ENCODE measurements around the gene TRAPPC10. TPM values are rescaled to one million over a fixed set of nuclear protein-coding genes. Genes with fewer than 3 reads are reported as not detected.
"Not testable (repeated sequence)": the region's sequence is repeated elsewhere in the genome, so short reads cannot be mapped to it uniquely, and the experiment has no call there.

TRAPPC10 gene
- total RNA-seq, 1 donor from 2014 or later: 55.1 TPM

DNA sequence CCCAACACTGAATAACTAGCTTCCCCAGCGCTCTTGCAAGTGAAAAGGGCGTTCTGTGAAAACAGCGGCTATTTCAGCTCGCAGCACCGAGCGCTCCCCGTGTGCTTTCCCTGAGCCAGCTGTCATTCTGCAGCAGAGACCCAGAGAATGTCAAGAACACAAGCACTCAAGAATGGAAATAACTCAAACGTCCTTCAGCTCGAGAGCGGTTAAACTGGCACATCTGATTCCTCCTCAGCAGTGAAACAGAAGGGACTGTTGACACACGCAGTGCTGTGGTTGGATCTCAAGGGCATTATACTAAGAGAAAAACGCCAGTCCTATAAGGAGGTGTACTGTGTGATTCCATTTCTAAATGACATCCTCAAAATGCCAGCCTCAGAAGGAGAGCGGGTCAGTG is 86.9 kb downstream of the TRAPPC10 start:
- ATAC-seq; DNase-seq (ENCODE audit: low spot score); intact Hi-C loops (cut with DNase I): not testable (repeated sequence)

DNA sequence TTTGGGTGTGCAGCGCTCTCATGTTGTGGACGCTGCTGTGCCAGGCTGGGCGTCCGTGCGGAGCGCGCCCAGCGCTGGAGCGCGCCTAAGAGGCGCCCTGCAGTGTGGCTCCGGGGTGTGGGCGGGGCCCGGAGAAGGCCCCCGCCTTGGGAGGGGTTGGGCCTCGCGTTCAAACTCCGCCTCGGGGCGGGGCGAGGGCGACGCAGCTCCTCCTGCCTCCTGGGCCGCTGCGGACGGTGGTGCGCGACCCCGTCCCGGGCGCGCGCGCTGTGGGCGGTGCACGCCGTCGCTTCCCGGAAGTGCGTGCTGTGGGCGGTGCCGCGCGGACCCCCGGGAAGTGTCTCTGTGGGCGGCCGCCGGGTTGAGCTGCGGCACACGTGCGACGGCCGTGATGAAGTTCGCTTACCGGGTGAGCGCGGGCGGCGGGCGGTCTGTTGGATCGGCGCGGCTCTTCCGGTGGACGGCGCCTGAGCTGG is 95.0 kb downstream of the TRAPPC10 start, which contains the start of gene PWP2:
PWP2 (plus strand) TSS at position 374 of the 476 bp plus-strand sequence; CDS start at position 392, 18 bp downstream.
- DNase-seq (ENCODE audit: low spot score): peak; percentile 57
- ATAC-seq: peak; percentile 97

DNA sequence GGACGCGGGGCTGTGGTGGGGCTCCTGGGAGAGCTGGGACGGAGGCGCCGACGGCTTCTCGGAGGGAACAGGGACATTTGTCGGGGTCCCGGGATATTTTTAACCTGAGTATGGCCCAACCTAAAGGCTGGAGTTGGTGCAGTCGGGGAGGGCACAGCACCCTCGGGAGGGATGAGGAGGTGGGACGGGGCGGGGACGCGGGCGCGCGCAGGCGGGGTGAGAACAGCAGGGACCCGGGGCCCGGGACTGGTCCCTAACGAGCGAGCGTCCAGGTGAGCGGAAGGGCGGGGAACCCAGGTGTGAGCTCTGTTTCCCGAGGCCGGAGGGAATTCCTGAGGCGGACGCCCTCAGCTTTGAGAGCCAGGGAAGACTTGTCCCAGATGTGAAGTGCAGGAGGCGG is 95.5 kb downstream of the TRAPPC10 start:
- ATAC-seq: peak; percentile 31
- intact Hi-C loops (cut with DNase I): not testable (repeated sequence)

More for the DNA sequence above, 95.0 kb downstream of the TRAPPC10 start, which contains the start of gene PWP2:
- intact Hi-C loops (cut with DNase I): not testable (repeated sequence)

DNA sequence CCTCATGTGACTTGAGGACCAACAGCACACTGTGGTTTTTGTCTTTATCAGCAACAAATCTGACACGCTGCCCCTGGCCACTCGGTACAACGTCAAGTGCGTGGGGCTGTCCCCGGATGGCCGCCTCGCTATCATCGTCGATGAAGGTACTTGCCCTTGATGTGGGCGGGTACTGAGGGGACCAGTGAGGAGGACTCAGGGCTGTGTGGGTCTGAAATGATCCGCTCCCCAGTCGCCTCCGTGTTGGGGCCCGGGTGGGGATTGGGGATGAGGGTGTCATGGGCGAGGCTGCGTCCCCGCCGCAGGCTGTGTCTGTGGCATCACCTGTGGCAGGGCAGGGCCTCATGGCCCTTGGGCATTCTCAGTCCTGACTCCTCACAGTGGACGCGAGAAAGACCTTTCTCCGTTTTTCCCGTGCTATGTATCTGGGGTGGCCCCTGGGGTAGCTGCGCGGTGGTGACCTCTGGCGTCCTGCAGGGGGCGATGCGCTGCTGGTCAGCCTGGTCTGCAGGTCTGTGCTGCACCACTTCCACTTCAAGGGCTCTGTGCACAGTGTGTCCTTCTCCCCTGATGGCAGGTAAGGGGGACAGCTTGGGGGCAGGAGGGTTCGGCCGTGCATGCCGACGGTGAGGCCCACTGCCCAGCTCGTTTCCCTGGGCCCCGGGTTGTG is 101.7 kb downstream of the TRAPPC10 start:
- ATAC-seq; intact Hi-C loops (cut with DNase I); DNase-seq (ENCODE audit: low spot score): not testable (repeated sequence)

More for the DNA sequence above, 95.5 kb downstream of the TRAPPC10 start:
- not testable (repeated sequence) for DNase-seq (ENCODE audit: low spot score)

DNA sequence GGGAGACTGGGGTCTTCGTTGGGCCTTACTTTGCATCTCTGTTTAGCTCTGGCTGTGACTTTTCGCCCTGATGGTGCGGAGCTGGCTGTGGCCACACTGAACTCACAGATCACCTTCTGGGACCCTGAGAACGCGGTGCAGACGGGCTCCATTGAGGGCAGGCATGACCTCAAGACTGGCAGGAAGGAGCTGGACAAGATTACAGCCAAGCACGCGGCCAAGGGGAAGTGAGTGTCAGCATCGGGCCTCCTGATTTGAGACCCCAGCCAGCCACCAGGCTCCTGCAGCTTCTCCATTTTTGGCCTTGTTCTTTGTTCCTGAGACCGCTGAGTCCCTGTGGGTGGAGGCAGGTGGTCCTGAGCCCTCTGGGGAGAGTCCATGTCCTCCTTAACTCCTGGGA is 110.0 kb downstream of the TRAPPC10 start:
- intact Hi-C loops (cut with DNase I); DNase-seq (ENCODE audit: low spot score): not testable (repeated sequence)
- peak; percentile 50 for ATAC-seq

DNA sequence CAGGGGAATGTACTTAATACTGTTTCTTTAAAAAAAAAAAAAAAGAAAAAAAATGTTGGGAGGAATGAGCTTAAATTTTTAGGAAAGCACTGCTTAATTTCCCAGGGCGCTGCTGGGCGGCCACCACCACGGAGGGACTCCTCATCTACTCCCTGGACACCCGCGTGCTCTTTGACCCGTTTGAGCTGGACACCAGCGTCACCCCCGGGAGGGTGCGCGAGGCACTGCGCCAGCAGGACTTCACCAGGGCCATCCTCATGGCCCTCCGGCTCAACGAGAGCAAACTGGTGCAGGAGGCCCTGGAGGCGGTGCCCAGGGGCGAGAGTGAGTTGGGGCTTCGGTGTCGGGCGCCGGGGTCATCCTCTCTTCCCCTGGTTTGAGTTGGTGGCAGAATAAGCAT is 115.7 kb downstream of the TRAPPC10 start:
- intact Hi-C loops (cut with DNase I); DNase-seq (ENCODE audit: low spot score); ATAC-seq: not testable (repeated sequence)

DNA sequence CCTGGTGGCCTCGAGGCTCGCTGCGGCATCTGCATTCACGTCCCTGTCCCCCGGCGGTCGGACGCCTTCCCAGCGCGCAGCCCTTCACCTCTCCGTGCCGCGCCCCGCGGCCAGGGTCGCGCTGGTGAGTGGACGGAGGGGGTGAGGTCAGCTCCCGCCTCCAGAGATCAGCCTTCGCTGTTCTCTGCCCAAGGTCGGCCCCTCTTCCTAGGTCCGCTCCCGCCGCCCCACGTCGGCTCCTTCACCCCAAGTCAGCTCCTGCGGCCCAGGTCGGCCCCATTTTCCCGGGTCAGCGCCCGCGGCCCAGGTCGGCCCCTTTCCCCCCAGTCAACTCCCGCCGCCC is 121.6 kb downstream of the TRAPPC10 start:
- DNase-seq (ENCODE audit: low spot score); intact Hi-C loops (cut with DNase I): not testable (repeated sequence)
- ATAC-seq: peak; percentile 13

DNA sequence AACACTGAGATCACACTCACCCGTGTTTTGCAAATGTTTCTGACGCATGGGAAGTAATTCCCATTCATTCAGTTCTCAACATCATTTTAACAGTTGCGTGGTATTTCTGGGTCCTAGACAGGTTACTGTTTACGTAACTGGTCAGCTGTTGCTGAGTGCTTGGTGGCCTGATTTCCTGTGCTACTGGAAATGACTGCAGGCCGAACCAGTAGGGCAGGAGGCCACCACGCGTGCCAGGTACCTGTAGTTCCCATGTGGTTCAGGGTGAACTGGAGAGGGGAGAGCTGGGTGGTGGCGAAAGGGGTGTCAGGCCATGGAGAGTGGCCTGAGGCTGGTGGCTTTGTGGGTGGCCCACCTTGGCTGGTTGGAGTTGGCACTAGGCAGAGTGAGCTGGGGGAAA is 122.6 kb downstream of the TRAPPC10 start:
- DNase-seq (ENCODE audit: low spot score); intact Hi-C loops (cut with DNase I); ATAC-seq: not testable (repeated sequence)

DNA sequence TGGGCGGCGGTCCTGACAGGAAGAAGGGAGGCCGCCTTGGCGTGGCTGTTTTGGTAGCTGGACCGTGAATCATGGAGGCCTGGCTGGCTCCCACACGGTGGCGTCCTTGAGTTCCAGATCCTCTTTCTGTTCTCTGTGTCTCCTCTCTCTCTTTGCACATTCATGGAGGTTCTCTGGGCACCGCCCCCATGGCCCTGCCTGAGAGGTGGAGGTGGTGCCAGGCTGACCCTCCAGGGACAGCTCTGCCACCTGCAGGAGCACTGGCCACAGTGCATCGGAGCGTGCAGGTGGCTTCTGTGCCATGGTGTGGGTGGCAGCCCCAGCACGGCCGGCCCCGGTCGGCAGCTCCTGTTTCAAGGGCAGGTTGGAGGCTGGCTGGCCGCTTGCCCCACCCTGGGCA is 125.9 kb downstream of the TRAPPC10 start:
- DNase-seq (ENCODE audit: low spot score); ATAC-seq; intact Hi-C loops (cut with DNase I): not testable (repeated sequence)

DNA sequence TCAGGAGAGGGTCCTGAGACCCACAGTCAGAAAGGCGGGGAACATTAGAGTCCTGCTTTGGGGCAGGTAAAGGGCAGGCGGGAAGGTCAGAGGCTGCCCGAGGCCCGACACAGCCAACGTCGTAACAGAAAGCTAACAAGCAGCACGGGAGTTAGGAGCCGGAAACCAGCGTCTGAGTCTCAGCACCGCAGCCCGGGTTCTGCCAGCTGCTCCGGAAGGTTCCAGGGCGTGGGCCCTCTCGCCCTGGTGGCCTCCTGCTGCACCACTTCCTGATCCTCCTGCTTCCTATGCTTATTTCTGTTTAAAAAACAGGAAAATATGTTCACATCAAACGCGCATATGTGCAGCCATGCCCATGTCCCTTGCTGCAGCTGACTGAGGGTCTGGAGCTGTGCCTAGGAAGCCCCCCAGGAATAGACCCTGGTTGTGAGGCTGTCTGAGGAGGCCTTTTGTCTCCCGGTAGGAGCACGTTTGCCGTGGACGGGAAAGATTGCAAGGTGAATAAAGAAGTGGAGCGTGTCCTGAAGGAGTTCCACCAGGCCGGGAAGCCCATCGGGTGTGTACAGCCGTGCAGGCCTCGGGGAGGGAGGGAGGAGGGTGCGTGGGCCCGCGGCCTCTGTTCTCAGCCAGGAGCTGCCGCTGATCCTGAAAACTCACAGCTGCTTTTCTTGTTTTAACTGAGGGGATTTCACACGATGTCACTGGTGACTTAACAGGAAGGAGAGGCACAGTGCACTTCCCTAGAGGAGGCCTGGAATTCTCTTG is 127.9 kb downstream of the TRAPPC10 start:
- peak; percentile 36 for ATAC-seq
- DNase-seq (ENCODE audit: low spot score); intact Hi-C loops (cut with DNase I): not testable (repeated sequence)

DNA sequence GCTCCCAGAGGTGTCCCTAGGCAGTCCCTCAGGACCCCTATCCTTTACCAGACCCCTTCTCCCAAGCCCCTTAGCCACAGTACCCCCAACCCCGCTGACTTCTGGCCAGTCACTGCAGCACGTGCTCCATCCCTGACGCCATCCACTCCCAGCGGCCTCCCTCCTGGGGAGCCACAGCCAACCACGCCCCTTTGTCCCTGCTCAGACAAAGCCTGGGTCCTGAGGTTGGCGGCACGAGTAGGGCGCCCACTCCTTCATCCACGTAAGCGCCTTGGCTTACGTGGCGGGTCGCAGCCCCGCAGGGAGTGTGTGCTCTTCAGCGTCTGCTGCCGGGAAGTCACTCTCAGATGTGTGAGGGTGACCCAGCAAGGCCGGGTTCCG is 128.4 kb downstream of the TRAPPC10 start:
- intact Hi-C loops (cut with DNase I); DNase-seq (ENCODE audit: low spot score): not testable (repeated sequence)
- ATAC-seq: peak; percentile 62

DNA sequence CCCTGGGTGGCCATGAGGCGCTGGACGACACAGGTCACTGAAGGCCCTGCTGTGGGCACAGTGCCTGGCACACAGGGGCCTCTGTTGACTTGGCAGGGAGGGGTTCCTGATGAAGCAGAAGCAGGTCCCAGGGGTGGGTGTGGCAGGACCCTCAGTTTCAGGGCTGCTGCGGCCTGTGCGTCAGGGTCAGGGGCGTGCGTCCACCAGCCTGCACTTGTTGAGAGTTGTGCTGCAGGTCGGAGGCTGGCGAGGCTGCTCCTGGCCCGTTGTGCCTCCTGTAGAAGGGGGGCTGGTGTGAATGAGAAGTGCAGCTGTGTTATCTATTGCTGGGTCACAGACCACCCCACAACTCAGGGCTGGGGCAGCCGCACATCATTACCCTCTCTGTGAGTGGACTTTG is 130.4 kb downstream of the TRAPPC10 start:
- DNase-seq (ENCODE audit: low spot score); ATAC-seq; intact Hi-C loops (cut with DNase I): not testable (repeated sequence)

DNA sequence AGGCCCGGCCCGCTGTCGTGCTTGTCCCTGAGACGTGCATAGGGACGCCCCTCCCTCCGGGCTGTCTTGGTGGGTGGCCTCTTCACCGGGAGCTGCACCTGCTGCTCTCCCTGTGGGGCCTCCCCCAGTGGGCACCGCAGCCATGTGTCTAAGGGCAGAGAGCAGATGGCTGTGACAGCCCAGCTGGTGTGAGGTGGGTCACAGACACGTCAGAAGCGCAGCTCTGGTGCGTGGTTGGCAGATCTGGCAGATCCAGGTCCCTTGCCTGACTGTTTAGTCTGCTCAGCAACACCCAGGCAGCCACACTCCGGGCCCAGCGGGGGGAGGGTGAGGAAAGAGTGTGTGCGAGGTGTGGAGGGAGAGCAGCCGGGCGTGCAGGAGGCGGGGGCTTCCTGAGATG is 131.3 kb downstream of the TRAPPC10 start:
- ATAC-seq; DNase-seq (ENCODE audit: low spot score); intact Hi-C loops (cut with DNase I): not testable (repeated sequence)

DNA sequence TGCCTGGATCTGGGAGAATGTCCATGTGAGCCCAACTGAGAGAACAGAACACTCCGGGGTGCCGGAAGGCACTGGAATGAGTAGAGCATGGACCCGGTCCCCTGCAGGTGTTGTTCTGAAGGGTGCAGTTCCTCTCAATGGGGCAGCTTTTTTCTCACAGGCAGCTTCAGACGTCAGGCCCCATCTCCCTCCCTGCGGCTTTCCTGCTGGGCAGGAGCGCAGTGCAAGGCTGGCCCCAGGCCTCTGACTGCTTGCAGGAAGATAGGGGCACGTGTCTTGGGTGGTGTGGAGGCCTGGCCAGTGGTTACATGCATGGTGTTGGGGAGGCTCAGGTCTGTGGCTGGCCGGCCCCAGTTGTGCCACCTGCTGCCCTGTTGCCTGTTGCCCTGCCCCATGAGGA is 131.9 kb downstream of the TRAPPC10 start:
- intact Hi-C loops (cut with DNase I); DNase-seq (ENCODE audit: low spot score); ATAC-seq: not testable (repeated sequence)

DNA sequence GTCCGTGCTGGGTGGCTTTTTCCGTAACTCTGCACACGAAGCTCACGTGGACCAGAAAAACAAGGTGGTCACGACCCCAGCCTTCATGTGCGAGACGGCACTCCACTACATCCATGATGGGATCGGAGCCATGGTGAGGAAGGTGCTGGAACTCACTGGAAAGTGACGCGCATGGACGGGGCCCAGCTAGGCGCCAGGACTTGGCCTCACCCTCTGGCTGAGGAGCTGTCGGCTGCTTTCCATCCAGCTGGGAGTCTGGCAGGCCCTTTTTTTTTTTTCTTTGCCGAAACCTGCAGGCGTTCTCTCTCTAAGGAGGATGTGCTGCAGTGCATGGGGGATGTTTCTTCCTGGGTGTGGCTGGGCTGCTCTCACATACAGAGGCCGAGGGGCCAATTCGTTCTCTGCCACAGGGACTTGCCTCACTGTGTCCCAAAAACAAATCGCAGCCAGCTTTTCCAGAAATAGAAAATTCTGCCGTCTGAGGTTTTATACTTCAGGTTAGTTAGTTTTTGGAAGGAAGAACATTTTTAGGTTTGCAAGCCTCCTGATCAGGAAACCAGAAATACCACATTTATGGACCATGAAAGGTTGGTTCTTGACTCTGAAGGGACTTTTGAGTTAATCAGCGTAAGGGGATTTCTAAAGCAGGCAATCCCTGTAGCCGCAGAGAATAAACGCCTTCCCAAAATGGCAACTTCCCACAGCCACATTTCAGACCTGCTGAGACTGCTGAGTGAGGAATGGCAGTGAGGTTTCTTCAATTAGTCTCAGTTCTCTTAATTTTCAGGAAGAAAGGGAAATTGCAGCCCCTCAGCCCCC is 132.9 kb downstream of the TRAPPC10 start:
- DNase-seq (ENCODE audit: low spot score); intact Hi-C loops (cut with DNase I): not testable (repeated sequence)
- ATAC-seq: peak; percentile 49

DNA sequence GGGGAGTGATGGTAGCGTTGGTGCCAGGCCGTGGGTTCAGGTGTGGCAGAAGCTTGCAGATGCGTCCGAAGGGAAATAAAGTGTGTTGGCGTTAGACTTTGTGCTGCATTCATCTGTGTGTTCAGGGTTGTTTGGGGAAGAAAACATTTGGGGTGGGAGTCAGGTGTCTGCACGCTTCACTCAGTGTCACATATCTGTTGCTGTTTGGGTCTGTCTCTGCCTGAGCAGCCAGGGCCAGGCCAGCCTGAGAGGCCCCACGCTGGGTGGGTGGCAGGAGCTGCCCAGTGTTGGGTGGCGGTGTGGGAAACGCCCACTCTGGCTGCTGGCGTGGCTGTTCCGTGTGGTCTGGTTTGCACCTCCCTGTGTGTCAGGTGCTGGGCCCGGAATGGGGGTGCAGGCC is 133.5 kb downstream of the TRAPPC10 start:
- intact Hi-C loops (cut with DNase I); ATAC-seq; DNase-seq (ENCODE audit: low spot score): not testable (repeated sequence)

DNA sequence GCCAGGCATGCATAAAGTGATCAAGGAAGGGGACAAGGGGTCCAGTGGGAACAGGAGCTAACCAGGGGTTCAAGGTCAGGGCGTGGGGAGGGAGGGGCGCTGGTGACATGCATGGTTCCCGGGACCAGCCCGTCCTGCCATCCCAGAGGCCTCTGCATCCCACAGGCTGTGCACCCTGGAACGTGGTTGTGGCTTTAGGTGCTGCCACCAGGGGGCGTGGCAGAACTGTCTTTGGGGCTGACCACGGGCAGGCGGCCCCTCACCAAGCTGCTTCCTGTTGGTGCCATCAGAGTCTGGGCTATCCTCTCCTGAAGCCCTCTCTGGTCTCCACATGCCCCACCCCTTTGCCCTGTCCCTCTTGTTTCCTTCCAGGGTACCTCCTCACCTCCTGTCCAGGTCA is 135.0 kb downstream of the TRAPPC10 start:
- intact Hi-C loops (cut with DNase I); DNase-seq (ENCODE audit: low spot score): not testable (repeated sequence)
- peak; percentile 82 for ATAC-seq

DNA sequence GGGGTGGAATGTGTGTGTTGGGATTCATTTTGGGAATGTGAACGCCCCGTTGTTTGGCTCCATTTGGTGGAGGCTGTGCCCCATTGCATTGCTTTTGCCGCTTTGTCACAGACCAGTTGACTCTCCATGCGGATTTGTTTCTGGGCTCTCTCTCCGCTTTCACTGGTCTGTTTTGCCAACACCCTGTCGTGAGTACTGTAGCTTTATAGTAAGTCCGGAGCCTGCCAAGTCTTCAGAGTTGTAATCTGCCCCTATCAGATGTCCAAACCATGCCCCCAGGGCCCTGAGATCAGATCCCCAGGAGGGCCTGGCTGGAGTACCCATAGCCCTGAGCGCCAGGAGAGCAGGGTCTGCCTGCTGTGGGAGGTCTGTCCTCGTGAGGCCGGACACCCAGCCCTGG is 138.1 kb downstream of the TRAPPC10 start:
- DNase-seq (ENCODE audit: low spot score); ATAC-seq; intact Hi-C loops (cut with DNase I): not testable (repeated sequence)

All from sciatic nerve (tissue), 2 donors.